Nephron (organoid): ENCODE results near the gene POLD4.

Experiments used
- H3K27ac Mint-ChIP-seq, 3 experiments: 2 replicates each; pipeline ENCODE4 v1.8.0; 2020; ENCODE audit warnings: mixed read lengths in 3 of 3, mild to moderate bottlenecking in 2 of 3, moderate library complexity in 1 of 3
- H3K27me3 Mint-ChIP-seq: 2 replicates; pipeline ENCODE4 v1.8.0; 2021; ENCODE audit warnings: low read depth, mild to moderate bottlenecking, moderate library complexity, mixed read lengths
- H3K36me3 Mint-ChIP-seq: 2 replicates; pipeline ENCODE4 v1.8.0; 2020; ENCODE audit warnings: low read depth, mixed read lengths
- H3K4me1 Mint-ChIP-seq: 2 replicates; pipeline ENCODE4 v1.8.0; 2020; ENCODE audit warnings: mixed read lengths
- H3K4me3 Mint-ChIP-seq, 3 experiments: 2 replicates each; pipeline ENCODE4 v1.8.0; 2020; ENCODE audit warnings: mild to moderate bottlenecking in 3 of 3, mixed read lengths in 3 of 3, moderate library complexity in 2 of 3
- H3K9me3 Mint-ChIP-seq: 2 replicates; pipeline ENCODE4 v1.8.0; 2020; ENCODE audit warnings: mixed read lengths
- TF ChIP-seq, protein P1 (sequence below), 3 experiments: fragments of 200-600 bp; sonication (generic); IDR thresholded peaks; one replicate each; pipeline ENCODE4 v1.5.0; 2021; ENCODE audit warnings: antibody characterized with exemption in 3 of 3; ENCODE audit not compliant: unreplicated experiment in 3 of 3

The POLD4 gene

DNA sequence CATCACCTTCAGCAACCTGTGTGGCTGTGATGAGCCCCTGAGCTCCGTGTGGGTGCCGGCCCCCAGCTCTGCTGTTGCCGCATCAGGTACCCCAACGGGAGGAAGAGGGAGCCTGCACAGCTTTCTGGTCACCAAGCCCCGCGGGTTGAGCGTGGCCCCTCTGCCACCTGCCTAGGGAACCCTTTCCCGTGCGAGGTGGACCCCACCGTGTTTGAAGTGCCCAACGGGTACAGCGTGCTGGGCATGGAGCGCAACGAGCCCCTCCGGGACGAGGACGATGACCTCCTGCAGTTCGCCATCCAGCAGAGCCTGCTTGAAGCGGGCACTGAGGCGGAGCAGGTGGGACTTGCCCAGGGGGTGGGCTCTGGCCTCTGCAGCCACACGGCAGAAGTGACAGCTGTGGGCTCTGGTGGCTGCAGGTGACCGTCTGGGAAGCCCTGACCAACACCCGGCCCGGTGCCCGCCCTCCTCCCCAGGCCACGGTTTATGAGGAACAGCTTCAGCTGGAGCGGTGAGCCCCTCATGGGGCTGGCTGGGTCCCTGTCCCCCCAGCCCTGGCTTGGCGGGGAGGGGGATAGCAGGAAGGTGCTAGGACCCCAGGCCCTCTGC lies 51.9 kb downstream of the POLD4 start:
- Mint-ChIP-seq H3K4me3 (no peak overlapping the region), H3K27ac (no peak overlapping the region), H3K27me3 (peaks cover 4% of the 10 kb centered on the region), H3K9me3 (peaks cover 11% of the 10 kb centered on the region), H3K4me1 (peaks cover 5% of the 10 kb centered on the region), H3K36me3 (peaks cover 27% of the 10 kb centered on the region)
- TF ChIP-seq, protein P1, sequence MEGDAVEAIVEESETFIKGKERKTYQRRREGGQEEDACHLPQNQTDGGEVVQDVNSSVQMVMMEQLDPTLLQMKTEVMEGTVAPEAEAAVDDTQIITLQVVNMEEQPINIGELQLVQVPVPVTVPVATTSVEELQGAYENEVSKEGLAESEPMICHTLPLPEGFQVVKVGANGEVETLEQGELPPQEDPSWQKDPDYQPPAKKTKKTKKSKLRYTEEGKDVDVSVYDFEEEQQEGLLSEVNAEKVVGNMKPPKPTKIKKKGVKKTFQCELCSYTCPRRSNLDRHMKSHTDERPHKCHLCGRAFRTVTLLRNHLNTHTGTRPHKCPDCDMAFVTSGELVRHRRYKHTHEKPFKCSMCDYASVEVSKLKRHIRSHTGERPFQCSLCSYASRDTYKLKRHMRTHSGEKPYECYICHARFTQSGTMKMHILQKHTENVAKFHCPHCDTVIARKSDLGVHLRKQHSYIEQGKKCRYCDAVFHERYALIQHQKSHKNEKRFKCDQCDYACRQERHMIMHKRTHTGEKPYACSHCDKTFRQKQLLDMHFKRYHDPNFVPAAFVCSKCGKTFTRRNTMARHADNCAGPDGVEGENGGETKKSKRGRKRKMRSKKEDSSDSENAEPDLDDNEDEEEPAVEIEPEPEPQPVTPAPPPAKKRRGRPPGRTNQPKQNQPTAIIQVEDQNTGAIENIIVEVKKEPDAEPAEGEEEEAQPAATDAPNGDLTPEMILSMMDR (IDR thresholded peaks at IDR 0.05; ENCODE audit: unreplicated experiment in 3 of 3), result no peak
